Midbrain (tissue), 1 donor: ENCODE data around the gene RIT1.
A peak's percentile ranks its signal among the peaks of the same experiment; 100 is the strongest.
"Not testable (repeated sequence)": the region's sequence is repeated elsewhere in the genome, so short reads cannot be mapped to it uniquely, and the experiment has no call there.

Experiments used
- DNase-seq: peaks from one replicate; lab custom pipeline; 2025; lab: John Stamatoyannopoulos, UW

Gene RIT1

DNA sequence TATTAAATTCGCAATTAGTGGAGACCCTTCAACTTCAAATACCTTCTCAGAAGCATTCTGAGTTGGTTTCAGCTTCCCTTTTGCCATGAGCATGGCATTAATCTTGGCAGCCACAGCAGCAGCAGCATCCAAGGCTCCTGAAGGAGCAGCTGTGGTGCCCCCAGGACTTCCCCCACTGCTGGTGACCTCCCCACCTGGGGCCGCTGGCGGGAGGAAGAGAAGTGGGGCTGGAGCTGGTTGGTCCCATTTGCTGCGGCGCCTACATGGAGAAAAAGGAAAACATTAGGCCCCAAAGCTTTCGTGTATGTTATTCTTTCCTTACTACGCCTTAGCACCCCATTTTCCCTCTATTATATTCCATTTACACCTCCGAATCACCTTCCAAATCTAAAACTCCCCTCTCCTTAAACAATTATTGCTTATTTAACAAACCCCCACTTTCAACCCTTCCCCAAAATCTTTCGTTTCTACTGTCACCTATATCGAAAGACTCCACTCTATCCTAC is 22.5 kb upstream of the RIT1 start:
- no peak for DNase-seq

DNA sequence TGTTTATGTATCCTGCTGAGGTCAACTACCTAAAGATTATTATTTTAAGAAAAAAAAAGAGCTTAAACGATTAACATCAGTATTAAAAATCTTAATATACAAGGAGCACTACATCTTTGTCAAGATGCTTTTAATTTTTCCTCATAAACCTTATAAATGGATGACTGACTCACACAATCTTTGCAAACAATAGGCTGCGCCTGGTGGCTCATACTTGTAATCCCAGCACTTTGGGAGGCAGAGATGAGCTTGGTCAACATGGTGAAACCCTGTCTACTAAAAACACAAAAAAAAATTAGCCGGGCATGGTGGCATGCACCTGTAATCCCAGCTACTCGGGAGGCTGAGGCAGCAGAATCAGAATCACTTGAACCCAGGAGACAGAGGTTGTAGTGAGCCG is 21.3 kb upstream of the RIT1 start:
- DNase-seq = no peak

DNA sequence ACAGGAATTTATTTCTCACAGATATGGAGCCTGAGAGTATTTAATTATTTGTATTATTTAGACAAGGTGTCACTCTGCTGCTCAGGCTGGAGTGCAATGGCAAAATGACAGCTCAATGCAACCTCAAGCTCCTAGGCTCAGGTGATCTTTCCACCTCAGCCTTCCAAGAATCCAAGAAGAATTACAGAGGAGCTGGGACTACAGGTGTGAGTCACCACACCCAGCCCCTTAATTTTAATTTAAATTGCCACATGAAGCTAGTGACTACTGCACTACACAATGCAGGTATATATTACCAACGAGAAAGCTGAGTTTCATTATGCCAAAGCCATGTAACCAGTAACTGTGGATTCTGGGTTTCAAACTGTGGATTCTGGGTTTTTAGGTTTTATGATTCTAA is 20.9 kb upstream of the RIT1 start:
- DNase-seq = no peak

DNA sequence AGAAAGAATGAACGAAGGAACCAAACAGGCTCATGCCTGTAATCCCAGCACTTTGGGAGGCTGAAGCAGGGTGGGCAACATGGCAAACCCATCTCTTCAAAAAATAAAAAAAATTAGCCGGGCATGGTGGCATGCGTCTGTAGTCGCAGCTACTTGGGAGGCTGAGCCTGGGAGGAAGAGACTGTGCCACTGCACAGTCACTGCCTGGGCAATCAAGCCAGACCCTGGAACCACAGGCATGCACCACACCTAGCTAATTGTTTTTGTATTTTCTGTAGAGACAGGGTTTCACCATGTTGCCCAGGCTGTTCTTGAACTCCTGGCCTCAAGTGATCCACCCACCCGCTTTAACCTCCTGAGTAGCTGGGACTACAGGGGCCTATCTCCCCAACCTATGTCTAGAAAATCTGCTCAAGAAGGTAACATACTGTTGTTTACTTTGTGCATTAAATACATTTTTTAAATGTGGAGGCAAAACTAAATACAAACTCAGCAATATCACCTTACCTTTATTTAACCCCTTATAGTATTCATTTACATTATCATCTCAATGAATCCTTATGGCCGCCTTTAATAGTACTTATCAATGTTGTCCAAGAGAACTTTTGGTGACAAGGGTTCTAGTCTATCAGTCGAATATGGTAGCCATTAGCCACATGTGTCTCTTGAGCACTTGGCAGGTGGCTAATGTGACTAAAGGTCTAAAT is 20.3 kb upstream of the RIT1 start:
- no peak for DNase-seq

DNA sequence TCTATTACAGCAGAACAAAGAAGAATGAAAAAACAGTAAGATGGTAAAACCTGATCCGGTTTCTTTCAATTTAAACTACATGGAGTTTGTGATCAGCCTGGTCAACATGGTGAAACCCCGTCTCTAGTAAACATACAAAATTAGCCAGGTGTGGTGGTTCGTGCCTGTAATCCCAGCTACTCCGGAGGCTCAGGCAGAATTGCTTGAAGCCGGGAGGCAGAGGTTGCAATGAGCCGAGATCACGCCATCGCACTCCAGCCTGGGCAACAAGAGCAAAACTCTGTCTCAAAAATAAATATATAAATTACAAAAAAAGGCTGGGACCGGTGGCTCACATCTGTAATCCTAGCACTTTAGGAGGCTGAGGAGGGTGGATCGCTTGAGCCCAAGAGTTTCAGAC is 19.6 kb upstream of the RIT1 start:
- not testable (repeated sequence) for DNase-seq

DNA sequence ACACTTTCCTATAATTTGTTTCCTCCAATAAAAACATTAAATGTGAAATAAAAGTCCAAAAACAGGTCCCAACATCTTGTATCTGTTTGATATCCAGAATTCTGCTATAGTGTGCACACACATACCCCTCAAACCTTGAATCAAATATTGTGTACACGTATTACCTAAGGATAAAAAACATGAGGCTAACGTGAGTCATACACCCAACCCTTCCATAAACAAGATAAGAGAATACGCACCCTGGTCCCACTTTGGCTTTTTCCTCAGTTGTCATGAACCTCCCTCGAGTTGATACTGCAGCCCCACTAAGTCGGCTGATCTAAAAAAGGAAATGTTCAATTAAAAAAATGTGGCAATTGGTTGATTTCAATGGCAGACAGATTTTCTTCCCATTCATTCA is 17.9 kb upstream of the RIT1 start:
- no peak for DNase-seq

DNA sequence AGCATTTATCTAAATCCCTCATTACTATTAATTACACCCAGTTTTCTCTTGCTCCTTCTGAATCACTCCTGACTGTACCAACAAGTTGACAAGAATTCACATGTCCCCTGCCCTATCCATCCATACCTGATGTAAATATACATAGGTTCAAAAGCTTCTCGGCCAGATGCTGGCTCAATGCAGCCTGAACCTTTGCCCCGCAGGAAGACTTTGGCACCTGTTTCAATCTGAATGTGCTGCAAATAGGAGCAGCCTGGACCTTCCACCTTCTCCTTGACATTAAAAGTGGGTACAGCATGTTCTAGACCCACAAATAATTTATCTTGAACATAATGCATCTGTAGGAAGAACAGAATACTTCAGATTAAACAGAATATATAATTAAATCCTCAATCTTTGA is 14.4 kb upstream of the RIT1 start:
- DNase-seq = no peak

DNA sequence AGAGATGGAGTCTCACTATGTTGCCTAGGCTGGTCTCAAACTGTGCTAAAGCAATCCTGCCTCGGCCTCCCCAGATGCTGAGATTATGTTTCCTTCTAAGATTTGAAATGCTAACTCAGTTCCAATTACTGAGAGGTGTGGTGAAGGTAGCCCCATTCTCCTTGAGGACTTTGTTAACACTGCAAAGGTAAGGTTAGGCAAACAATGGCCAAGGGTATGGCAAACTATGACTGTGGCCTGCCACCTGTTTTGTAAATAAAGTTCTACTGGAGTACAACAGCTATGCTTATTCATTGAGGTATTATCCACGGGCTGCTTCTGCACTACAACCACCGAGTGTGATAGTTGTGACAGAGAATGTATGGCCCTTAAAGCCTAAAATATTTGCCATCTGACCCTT is 9.6 kb upstream of the RIT1 start:
- no peak for DNase-seq

DNA sequence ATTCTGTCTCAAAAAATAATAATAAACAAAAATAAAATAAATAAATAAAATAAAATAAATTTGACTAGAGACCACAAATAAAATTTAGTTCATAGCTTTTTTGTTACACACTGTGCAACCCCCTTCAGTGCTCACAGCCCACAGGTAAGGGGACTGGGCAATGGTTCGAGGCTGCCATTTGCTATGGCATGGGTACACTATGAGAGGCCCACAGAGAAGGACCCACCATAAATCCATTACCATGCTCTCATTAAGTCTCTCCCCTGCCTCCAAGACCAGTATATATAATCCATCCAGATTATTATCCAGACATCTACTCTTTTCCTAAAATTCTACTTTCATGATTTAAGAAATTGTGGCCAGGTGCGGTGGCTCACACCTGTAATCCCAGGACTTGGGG is 8.7 kb upstream of the RIT1 start:
- no peak for DNase-seq

DNA sequence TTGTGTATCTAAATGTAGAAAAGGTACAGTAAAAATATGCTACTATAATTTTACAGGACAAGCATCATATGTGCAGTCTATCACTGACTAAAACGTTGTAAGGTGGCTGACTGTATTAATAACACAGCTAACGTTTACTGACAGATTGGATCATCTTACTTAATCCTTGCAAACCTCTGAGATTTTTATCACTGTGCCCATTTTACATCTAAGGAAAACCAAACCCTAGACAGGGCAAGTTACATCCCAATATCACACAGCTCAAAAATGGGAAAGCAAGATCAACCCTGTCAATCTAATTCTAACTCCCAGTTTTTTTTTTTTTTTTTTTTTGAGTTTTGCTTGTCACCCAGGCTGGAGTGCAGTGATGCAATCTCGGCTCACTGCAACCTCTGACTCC is 7.5 kb upstream of the RIT1 start:
- no peak for DNase-seq

DNA sequence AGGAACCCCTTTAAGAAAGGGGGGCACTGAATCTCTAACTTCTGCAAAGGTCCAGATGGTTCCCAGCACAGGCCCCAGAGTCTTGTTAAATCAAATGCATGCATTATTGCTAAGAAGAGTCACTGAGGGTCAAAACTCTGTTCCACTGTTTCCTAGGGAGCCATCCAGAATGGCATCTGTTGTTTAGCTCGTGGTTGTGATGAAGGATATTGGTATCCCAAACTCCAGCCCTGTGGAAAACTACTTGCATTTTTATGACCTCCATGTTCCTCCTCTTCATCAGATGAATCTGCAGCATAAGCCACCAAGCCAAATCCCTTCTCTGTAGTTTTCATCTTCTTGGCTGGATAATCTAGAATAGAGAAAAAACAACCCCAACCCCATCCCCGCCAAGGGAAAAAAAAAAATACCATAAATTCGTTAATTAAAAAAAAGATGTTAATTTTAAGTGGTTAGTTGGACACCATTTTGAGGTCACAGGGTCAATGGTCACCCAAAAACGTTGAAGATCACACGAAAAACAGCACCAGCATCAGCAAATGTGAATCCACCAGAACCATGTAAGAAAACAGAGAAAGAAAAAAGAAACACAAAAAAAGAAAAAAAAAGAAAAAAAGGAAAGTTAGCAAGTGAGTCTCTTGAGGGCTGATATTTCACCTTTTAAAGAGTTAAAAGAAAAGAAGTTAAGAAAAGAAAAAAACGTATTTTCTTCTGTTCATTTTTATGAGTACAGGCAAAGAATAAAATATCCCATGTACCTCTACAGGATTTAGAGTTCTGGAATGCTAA is 3.0 kb upstream of the RIT1 start:
- no peak for DNase-seq

DNA sequence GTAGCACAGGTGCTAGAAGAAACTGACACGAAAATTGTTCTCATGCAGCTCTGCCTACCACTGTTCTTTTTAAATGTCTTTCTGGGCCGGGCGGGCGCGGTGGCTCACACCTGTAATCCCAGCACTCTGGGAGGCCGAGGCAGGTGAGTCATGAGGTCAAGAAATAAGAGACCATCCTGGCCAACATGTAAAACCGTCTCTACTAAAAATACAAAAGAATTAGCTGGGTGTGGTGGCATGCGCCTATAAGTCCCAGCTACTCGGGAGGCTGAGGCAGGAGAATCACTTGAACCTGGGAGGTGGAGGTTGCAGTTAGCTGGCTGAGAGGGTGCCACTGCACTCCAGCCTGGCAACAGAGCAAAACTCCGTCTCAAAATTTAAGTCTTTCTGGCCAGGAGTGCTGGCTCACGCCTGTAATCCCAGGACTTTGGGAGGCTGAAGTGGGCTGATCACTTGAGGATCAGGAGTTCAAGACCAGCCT is 947 bp upstream of the RIT1 start:
- DNase-seq = no peak

DNA sequence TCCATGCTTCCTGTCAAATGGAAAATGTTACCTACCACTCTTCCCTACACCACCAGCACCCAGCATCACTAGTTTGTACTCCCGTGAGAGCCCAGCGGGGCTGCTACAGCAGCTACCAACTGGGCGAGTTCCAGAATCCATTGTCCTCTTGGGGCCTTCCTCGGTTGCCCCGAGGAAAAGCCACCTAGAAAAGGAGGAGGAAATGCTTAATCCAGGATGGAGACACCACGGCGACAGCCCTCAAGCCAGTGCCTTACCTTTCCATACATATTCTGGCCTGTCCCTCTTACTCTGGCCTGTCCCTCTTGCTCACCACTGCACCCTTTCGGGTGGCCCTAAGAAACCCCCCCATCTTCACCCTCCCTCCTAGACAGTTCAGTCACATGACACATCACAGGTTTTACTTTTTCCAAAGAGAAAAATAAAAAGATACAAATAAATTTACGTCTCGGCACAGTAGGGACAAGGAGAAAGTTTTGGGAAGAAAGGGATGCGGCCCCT is 478 bp downstream of the RIT1 start:
- peak; percentile 63 for DNase-seq

DNA sequence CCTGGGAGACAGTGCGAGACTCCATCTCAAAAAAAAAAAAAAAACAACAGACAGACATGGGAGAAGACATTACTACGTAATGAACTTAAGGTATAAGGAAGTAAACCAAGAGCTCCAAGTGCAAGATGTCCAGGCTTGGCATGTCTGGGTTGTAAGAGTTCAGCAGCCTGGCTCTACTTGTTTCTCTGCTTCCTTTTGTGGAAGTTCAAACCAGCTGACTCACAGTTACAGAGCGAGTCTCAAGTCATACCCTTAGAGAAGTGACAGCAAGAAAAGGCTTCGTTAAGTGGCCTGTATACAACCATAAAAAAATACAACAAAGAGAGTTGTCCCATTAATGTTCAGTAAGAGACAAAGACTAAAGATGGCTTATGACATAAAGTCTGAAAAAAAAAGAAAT is 1.3 kb downstream of the RIT1 start:
- no peak for DNase-seq

DNA sequence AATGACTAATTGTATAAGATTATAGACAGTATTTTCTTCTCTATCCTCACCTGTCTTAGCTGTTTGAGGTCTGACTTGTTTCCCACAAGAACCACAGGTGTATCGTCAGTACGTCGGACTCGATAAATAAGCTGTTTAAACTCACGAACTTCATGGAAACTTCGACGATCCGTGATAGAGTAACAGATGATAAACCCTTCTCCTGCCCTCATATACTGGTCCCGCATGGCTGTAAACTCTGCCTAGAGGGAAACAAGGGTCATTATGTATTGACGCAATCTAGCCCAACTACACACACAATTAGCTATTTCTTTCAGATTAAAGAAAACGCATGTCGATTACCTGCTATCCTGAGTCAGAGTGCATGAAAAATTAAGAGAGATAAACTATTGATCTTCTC is 6.9 kb downstream of the RIT1 start:
- no peak for DNase-seq

DNA sequence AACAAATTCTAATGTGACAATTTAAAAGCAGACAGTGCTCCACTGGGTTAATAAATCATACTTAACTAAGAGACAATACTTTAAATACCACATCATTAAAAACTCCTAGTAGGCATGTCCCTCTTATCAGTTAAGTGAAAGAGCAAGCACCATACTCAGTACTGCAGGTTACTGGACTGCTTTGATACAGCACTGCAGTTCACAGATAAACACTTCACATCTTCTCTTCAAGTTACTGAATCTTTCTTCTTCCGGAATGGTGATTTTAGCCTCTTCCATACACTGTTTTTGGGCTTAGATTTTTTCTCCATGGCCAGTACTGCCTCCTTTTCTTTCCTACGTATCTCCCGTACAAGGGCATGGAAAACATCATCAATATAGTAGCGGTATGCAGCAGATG is 11.0 kb downstream of the RIT1 start:
- no peak for DNase-seq

DNA sequence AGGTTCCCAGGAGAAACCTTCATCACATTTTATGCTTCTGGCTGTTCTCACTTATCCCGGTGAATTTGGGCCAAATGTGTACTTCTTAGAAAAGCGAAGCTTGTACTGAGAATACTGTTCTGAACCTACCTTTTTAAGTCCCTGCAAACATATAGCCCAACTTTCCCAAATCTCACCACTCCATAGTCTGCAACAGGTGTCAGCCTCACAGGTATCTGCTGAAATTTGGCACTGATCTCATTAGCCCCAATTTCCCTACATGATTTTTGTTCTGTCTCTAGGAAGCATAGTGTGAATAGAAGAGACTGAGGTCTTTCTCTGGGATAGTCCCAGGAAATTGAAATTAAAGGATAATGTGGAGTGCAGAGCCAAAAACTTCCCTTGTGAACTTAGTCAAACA is 11.5 kb downstream of the RIT1 start:
- no peak for DNase-seq

DNA sequence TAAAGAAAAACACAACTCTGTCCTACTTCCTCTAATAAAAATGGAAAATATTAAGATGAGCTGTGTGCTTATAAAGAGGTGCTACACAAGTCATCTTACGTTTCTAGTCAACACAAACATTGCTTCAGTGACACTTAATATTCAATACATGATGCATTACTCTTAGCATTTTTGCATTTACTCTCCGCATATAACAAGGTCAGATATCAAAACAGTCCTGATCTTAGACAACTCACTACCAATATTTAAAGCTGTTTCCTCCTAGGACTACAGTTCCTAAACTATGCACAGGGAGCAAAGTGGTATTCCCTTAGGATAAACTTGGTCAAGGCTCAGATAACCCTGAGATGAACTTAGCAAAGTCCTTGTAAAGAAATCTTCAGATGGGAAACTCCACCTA is 12.3 kb downstream of the RIT1 start:
- no peak for DNase-seq

DNA sequence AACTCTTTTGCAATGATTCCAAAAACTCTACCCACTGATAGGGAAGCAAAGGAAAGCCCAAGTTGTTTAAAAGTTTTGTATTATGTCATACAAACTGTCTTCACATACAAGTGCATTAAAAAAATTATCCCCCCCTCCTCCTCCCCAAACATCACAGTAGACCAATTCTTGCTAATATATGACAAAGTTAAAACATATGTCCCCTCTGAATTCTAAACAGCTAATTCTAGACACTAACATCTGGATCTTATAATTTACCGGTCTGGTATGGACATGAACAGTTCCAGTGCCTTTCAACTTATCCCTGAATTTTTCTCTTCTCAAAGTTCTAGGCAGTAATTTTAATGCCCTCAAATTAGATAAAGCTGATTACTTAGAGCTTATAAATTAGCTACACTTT is 13.4 kb downstream of the RIT1 start:
- no peak for DNase-seq

DNA sequence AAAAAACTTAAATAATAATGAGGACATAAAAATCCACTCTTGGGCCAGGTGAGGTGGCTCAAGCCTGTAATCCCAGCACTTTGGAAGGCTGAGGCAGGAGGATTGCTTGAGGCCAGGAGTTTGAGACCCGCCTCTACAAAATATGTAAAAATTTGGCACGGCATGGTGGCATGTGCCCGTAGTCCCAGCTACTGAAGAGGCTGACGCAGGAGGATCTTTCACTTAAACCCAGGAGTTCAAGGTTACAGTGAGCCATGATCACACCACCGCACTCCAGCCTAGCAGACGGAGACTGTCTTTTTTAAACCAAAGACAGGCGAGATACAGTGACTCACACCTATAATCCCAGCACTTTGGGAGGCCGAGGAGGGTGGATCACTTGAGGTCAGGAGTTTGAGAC is 14.7 kb downstream of the RIT1 start:
- DNase-seq = not testable (repeated sequence)

DNA sequence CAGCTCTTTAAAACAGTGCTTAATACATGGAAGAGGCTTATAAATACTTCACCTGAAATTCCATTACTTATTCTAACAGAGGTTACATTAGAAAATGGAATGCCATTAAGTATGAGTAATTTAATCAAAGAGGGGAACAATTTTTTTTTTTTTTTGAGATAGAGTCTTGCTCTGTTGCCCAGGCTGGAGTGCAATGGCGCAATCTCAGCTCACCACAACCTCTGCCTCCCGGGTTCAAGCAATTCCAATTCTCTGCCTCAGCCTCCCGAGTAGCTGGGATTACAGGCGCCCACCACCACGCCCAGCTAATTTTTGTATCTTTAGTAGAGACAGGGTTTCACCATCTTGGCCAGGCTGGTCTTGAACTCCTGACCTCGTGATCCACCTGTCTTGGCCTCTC is 15.5 kb downstream of the RIT1 start:
- not testable (repeated sequence) for DNase-seq

DNA sequence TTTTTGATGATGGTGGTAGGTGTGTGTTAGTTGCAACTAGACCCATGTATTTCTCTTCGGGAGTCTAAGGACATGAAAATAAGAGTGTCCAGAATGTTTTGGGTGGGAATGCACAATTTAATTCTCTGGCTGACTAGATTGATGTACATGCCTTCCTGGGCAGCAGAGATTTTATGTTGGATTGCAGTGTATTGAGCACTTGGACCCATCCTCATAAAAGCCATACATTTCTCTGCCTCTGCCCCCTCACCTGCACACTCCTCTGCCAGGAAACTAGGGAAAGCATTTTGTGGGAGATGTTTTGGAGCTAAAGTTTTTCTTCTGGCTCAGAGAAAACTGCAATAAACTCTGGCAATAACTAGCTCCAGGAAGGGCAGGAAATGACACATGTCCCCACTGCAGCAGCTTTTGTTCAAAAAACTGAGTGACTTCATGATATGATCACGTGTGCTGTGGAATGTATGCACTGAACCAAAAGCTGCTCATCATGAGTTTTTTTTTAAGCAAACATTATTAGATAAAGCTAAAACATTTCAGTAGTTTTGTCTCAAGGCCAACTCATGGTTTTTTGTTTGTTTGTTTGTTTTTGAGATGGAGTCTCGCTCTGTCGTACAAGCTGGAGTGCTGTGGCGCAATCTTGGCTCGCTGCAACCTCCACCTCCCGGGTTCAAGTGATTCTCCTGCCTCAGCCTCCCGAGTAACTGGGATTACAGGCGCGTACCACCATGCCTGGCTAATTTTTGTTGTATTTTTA is 17.6 kb downstream of the RIT1 start:
- no peak for DNase-seq

DNA sequence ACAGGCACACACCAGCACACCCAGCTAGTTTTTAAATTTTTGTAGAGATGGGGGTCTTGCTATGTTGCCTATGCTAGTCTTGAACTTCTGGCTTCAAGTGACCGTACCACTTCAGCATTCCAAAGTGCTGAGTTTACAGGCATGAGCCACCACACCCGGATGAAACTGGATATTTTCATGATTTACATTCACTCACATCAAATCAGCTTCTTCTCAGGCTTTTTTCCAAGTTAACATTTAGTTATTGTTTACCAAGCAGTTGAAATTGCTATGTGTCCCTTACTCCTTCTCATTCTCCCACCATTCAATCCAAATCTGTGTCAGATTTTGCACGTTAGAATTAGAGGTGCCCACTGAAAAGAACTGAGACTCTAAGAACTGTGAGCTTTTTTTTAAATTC is 18.4 kb downstream of the RIT1 start:
- DNase-seq = no peak
